Common myeloid progenitor, CD34-positive (primary cell): Measurements from ENCODE around the gene GSN.

Experiments
- CTCF ChIA-PET: fragments of 350-600 bp; sonication (Branson Sonifier 250); formaldehyde crosslinking; loops from one replicate; lab custom pipeline; 2021; ENCODE audit warnings: antibody characterized with exemption; lab: Charles Lee
- POLR2A ChIA-PET: fragments of 350-600 bp; sonication (Branson Sonifier 250); formaldehyde crosslinking; loops from one replicate; lab custom pipeline; 2021; ENCODE audit warnings: antibody characterized with exemption; lab: Charles Lee
- DNase-seq, 3 donors: peaks; one replicate each; pipeline versions ENCODE4 v3.0.0 to v3.0.0-alpha.2; 2013
- H3K27ac ChIP-seq, 2 experiments: 1 replicate in 1 of 2; 2 replicates in 1 of 2; pipeline ENCODE4 v1.7.0; 2013; ENCODE audit warnings: inconsistent platforms in 2 of 2, low read length in 2 of 2, mild to moderate bottlenecking in 2 of 2, low read depth in 1 of 2, moderate library complexity in 1 of 2; ENCODE audit not compliant: severe bottlenecking in 2 of 2, insufficient read depth in 1 of 2, poor library complexity in 1 of 2
- H3K27me3 ChIP-seq, 5 experiments: replicated peaks in 2 of 5; 1 replicate in 3 of 5; 2 replicates in 2 of 5; pipeline versions ENCODE4 v1.6.1 to v1.7.0; 2013; ENCODE audit warnings: low read length in 4 of 5, mild to moderate bottlenecking in 2 of 5, moderate library complexity in 2 of 5, inconsistent platforms in 1 of 5; ENCODE audit not compliant: insufficient read depth in 5 of 5, control insufficient read depth in 4 of 5
- H3K36me3 ChIP-seq, 4 experiments: 1 replicate in 2 of 4; 2 replicates in 2 of 4; pipeline versions ENCODE4 v1.6.1 to v1.7.0; 2013; ENCODE audit warnings: low read length in 3 of 4, control low read depth in 1 of 4, mild to moderate bottlenecking in 1 of 4; ENCODE audit not compliant: control insufficient read depth in 4 of 4, insufficient read depth in 4 of 4
- H3K4me1 ChIP-seq, 4 experiments: 1 replicate in 3 of 4; 2 replicates in 1 of 4; pipeline versions ENCODE4 v1.6.1 to v1.7.1; 2013; ENCODE audit warnings: low read length in 3 of 4, mild to moderate bottlenecking in 3 of 4, control low read depth in 1 of 4, inconsistent platforms in 1 of 4, moderate library complexity in 1 of 4; ENCODE audit not compliant: control insufficient read depth in 4 of 4, insufficient read depth in 4 of 4; ENCODE audit errors: control extremely low read depth in 1 of 4
- H3K4me3 ChIP-seq, 7 experiments: 1 replicate in 4 of 7; 2 replicates in 3 of 7; pipeline versions ENCODE4 v1.5.1 to v1.7.0; 2013; ENCODE audit warnings: mild to moderate bottlenecking in 7 of 7, low read length in 6 of 7, moderate library complexity in 6 of 7, inconsistent platforms in 2 of 7, low read depth in 2 of 7, control low read depth in 1 of 7; ENCODE audit not compliant: insufficient read depth in 4 of 7, control insufficient read depth in 1 of 7; ENCODE audit errors: extremely low read depth in 1 of 7
- H3K9me3 ChIP-seq, 5 experiments: 1 replicate in 4 of 5; 2 replicates in 1 of 5; pipeline versions ENCODE4 v1.6.1 to v1.7.1; 2013; ENCODE audit warnings: low read length in 4 of 5, mild to moderate bottlenecking in 2 of 5, inconsistent platforms in 1 of 5, low read depth in 1 of 5, moderate library complexity in 1 of 5; ENCODE audit not compliant: control insufficient read depth in 4 of 5, insufficient read depth in 2 of 5; ENCODE audit errors: control extremely low read depth in 1 of 5
- WGBS: methylation state at CpG from one replicate; pipeline ENCODE4 v1.1.5; 2013; ENCODE audit not compliant: insufficient coverage; 5-methylcytosine and 5-hydroxymethylcytosine counted together

The GSN gene

DNA sequence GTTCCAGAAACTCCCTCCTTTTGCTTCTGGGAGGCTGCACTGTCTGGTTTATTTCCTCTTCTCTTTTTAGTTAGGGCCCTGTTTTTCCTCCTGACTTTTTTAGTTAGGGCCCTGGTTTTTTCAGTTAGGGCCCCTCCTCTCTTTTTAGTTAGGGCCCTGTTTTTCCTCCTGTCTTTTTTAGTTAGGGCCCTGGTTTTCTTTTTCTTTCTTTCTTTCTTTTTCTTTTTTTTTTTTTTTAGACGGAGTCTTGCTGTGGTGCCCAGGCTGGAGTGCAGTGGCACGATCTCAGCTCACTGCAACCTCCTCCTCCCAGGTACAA lies 15.1 kb downstream of the GSN start:
- peak overlapping the region in 4 of 7 experiments; percentile 32 to 74 (median 55) for H3K4me3 ChIP-seq
- H3K9me3 ChIP-seq, result no peaks in the 10 kb centered on the region
- peak overlapping the region; percentile 87 to 90 for H3K27ac ChIP-seq
- peaks cover 18 to 99% (median 98%) of the 10 kb centered on the region in 4 experiments for H3K4me1 ChIP-seq
- WGBS, result 0% methylated on average over 1 of the region's 2 CpGs
- ChIA-PET POLR2A (no interaction called here), CTCF (interaction anchor here (0.8 to 3.8 kb wide), 7 partner anchors 12 to 116 kb away, joined by 3 to 48 read pairs (median 4); partner anchors contain the start of genes GSN and RAB14)
- no peaks in the 10 kb centered on the region for H3K27me3 ChIP-seq
- DNase-seq, result no peak
- H3K36me3 ChIP-seq, result peaks cover 0 to 7% (median 0%) of the 10 kb centered on the region in 4 experiments

DNA sequence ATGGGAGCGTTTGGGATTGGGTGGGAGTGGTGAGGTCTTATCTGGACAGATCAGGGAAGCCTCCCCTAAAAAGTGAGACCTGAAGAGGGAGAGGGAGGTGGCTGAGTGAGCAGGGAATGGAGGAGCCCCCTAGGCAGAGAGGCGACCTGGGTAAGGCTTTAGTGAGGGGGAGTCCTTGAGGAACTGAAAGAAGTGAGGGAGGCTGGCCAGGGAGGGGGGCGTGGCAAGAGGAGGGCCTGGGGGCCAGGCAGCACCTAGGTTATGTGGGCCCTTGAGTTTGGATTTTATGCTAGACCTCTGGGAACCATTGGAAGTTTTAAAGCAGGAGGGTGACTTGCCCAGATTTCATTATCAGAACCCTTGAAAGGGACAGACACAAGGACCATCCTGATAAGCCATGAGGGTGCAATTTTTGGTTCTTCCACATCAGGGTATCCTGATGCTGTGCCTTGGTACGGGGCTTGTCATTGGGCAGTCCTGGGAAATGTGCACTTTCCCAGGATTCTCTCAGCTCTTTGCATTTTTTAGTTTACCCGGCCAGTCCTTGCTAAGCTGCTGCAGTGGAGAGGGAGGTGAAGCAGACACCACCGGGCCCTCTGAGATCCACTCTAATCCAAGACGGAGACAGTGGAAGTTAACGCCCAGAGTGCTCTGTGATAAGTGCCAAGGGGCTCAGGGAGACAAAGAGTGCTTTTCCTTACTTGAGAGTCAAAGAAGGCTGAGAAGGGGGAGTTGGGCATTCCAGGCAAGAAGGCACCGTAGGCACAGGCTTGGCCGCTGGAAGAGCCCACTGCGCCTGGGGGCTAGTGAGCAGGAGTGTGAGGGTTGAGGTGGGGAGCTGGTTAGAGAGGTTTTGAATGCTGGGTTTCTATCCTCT lies 16.1 kb downstream of the GSN start:
- Histone ChIP-seq H3K9me3 (no peaks in the 10 kb centered on the region), H3K4me1 (peaks cover 25 to 100% (median 98%) of the 10 kb centered on the region in 4 experiments), H3K27me3 (no peaks in the 10 kb centered on the region), H3K4me3 (no peak overlapping the region), H3K36me3 (peaks cover 0 to 6% (median 2%) of the 10 kb centered on the region in 4 experiments), H3K27ac (peak overlapping the region; percentile 87 to 90)
- ChIA-PET CTCF (interaction anchor here (0.8 to 6.7 kb wide), 7 partner anchors 14 to 115 kb away, joined by 3 to 54 read pairs (median 3); no protein-coding TSS in a partner anchor), POLR2A (no interaction called here)
- no peak for DNase-seq
- 76% methylated on average over 11 of the region's 11 CpGs for WGBS

DNA sequence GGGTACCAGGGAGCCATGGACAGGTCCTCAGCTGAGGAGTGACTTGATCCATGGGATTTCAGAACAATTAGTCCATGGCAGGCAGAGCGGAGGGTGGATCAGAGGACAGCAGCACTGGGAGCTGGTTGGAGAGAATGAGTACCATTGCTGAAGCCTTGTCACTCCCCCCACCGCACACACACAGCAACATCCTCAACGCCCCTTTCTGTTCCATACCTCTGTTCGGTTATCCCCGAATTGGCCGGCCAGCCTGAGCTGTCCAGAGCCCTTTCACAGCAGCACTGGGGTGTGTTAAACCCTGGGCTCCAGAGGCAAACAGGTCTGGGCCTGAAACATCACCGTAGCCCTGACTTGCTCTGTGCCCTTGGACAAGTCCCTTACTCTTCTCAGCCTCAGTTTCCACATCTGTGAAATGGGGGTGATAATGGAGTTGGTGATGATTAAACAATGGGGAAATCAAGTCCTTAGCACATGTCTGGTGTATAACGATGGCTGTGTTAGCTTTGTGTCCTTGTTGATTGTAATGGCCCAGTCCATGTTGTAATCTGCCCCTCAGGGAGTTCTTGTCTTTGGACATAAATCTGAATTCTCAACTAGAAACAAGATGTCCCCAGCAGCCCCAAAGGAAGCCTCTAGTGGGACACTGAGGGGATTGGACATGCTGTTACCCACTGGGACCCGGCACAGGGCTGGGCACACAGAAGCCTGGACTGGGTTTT lies 16.9 kb downstream of the GSN start:
- Histone ChIP-seq H3K27ac (peak overlapping the region in 1 of 2 experiments; percentile 79), H3K9me3 (no peaks in the 10 kb centered on the region), H3K27me3 (no peaks in the 10 kb centered on the region), H3K4me1 (peaks cover 23 to 100% (median 98%) of the 10 kb centered on the region in 4 experiments), H3K4me3 (no peak overlapping the region), H3K36me3 (peaks cover 0 to 3% (median 0%) of the 10 kb centered on the region in 4 experiments)
- CTCF ChIA-PET, result interaction anchor here (0.8 to 6.7 kb wide), 8 partner anchors 13 to 115 kb away, joined by 3 to 54 read pairs (median 3); no protein-coding TSS in a partner anchor
- no peak for DNase-seq
- POLR2A ChIA-PET, result no interaction called here
- WGBS, result 87% methylated on average over 7 of the region's 9 CpGs

DNA sequence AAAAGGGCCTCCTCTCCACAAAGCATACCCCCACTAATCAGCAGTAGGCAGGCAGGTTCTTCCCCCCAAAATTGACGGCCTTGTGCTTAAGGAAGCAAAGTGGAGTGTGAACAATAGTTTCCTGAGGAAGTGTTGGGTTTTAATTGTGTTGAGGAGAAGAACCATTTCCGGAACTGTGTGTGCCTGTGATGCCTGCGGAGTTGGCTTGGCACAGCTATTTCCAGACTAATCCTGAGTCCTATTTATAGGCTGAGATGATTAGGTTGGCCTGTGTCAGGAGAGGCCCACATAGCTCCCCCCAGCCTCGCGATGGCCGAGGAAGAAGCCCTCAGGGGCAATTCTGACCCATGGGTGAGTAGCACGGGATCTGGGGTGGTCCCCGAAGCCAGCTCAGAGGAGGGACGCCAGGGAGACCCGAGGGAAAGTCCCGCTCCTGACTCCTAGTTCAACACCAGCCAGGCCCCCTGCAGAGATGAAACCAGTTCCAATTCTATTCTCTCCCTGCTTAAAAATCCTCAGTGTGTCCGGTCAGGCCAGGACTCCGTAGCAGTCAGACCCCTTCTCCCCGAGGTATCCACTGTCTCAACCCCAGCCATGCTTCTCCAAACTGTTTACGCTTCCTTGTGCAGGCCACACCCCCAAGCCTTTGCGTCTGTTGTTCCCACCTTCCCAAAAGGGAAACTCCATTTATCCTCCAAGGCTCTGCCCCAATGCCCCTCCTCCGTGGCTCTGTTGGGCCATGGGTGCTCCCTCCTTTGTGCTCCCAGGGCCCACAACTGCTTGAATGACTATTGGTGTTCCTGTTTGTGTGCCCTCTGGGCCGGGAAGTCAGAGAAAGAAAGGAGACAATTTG lies 18.1 kb downstream of the GSN start:
- peaks cover 0 to 3% (median 0%) of the 10 kb centered on the region in 4 experiments for H3K36me3 ChIP-seq
- WGBS, result 6% methylated on average over 15 of the region's 18 CpGs
- DNase-seq, result peak; percentile 54 to 81 (median 70)
- H3K4me1 ChIP-seq, result peaks cover 16 to 92% (median 91%) of the 10 kb centered on the region in 4 experiments
- H3K27ac ChIP-seq, result peak overlapping the region in 1 of 2 experiments; percentile 79
- H3K27me3 ChIP-seq, result no peaks in the 10 kb centered on the region
- H3K4me3 ChIP-seq, result peak overlapping the region in 4 of 7 experiments; percentile 1 to 49 (median 28)
- CTCF ChIA-PET, result interaction anchor here (1.1 to 6.7 kb wide), 11 partner anchors 12 to 114 kb away, joined by 3 to 54 read pairs (median 4); no protein-coding TSS in a partner anchor
- no peaks in the 10 kb centered on the region for H3K9me3 ChIP-seq
- POLR2A ChIA-PET, result interaction anchor here (1.0 kb wide), 1 partner anchor 18 kb away, joined by 3 read pairs; the partner anchor contains the start of gene GSN

DNA sequence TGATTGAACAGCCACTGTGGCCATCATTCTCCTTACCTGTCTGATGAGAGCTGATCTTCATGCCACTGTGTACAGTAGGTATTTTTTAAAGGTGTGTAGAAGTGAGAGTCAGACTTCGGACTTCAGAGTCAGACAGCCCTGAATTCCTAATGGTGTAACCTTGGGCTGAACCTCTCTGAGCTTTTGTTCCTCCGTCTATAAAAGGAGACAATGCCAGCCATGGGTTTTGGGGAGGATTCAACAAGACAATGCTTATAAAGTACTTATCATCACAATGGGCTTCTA lies 18.7 kb downstream of the GSN start:
- peaks cover 14 to 86% (median 85%) of the 10 kb centered on the region in 4 experiments for H3K4me1 ChIP-seq
- POLR2A ChIA-PET, result interaction anchor here (1.0 kb wide), 1 partner anchor 19 kb away, joined by 3 read pairs; the partner anchor contains the start of gene GSN
- no CpG with 5 or more reads among the region's 2 CpGs for WGBS
- CTCF ChIA-PET, result interaction anchor here (0.7 to 6.7 kb wide), 11 partner anchors 9 to 113 kb away, joined by 3 to 54 read pairs (median 5); no protein-coding TSS in a partner anchor
- no peaks in the 10 kb centered on the region for H3K27me3 ChIP-seq
- peaks cover 0 to 3% (median 0%) of the 10 kb centered on the region in 4 experiments for H3K36me3 ChIP-seq
- DNase-seq, result no peak
- H3K9me3 ChIP-seq, result no peaks in the 10 kb centered on the region
- H3K4me3 ChIP-seq, result peak overlapping the region in 4 of 7 experiments; percentile 1 to 49 (median 28)
- H3K27ac ChIP-seq, result peak overlapping the region in 1 of 2 experiments; percentile 79
